Measurements from ENCODE around the gene PTK6.

PTK6 gene

DNA sequence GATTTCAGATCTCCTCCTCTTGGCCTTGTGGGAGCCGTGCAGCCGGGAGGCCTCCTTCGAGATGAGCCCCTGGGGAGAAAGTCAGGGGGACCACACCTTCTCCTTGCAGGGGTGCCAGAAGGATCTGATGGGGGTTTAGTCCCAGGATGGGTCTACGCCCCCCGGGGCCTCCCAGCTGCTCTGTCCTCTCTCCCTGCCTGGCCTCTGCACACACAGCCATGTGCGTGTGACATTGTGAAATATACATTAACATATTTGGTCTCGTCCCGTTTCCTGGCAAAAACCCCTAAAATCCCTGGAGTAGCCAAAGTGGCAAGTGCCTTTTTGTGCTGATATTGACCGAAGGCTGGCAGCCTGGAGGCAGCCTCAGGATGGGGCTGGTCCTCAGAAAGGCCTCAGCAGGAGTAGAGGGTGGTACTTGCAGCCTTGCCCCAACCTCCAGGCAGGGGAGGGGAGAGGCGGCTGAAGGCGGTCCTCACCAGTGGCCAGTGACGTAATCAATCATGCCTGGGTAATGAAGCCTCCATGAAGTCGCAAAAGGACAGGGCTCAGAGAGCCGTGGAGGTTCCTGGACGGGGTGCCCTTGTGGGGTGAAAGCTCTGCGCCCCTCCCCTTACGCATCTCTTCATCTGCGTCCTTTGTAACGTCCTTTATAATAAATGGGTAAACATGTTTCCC, 42.0 kb upstream of the PTK6 start:
- TF ChIP-seq, protein P1, sequence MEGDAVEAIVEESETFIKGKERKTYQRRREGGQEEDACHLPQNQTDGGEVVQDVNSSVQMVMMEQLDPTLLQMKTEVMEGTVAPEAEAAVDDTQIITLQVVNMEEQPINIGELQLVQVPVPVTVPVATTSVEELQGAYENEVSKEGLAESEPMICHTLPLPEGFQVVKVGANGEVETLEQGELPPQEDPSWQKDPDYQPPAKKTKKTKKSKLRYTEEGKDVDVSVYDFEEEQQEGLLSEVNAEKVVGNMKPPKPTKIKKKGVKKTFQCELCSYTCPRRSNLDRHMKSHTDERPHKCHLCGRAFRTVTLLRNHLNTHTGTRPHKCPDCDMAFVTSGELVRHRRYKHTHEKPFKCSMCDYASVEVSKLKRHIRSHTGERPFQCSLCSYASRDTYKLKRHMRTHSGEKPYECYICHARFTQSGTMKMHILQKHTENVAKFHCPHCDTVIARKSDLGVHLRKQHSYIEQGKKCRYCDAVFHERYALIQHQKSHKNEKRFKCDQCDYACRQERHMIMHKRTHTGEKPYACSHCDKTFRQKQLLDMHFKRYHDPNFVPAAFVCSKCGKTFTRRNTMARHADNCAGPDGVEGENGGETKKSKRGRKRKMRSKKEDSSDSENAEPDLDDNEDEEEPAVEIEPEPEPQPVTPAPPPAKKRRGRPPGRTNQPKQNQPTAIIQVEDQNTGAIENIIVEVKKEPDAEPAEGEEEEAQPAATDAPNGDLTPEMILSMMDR (IDR thresholded peaks at IDR 0.05; ENCODE audit: borderline replicate concordance, control extremely low read depth, extremely low read depth, insufficient read depth, missing control alignments) = no peak
- DNase-seq (ENCODE audit: low spot score) = no peak
- in situ Hi-C loops (cut with MboI; ENCODE audit: low sequenced_read_pairs, unreplicated experiment) = no loop called here

DNA sequence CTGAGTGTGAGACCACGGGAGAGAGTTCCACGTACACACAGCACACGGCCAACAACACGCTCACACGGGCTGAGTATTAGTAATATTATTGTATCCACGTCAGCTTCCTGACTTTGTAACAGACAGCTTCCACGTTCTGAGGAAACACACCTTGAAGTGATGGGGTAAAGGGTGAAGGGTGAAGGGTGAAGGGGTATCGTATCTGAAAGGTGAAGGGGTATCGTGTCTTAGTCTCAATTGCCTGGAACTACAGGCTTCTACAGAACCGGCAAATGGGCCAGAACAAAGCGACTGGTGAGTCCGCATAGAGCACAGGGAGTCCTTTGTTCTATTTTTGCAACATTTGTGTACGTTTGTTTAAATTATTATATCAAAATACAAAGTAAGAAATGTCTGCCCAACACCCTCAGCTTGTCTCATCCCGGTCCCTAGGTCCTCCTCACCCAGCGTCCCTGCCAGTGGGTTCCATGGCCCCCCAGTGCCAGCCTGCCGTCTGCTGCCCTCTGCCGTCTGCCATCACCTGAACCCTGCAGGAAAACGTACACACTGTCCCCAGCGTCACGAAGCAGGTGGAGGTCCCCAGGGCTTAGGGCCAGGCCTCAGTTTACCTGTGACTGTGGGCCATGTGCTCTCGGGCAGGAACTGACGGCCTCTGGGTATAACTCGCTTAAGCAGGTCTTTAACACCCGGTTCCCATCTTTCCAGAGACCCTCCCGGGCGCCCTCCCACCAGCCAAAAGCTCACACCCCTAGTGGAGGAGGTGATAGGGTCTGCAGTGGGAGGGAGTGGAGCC, 41.2 kb upstream of the PTK6 start:
- TF ChIP-seq, protein P1 (IDR thresholded peaks at IDR 0.05; ENCODE audit: borderline replicate concordance, control extremely low read depth, extremely low read depth, insufficient read depth, missing control alignments) = no peak
- in situ Hi-C loops (cut with MboI; ENCODE audit: low sequenced_read_pairs, unreplicated experiment) = no loop called here
- no peak for DNase-seq (ENCODE audit: low spot score)

GRCh38 chr20:63577317-63577894, 40.2 kb upstream of the PTK6 start:
- no peak for DNase-seq (ENCODE audit: low spot score)
- in situ Hi-C loops (cut with MboI; ENCODE audit: low sequenced_read_pairs, unreplicated experiment) = no loop called here
- TF ChIP-seq, protein P1 (IDR thresholded peaks at IDR 0.05; ENCODE audit: borderline replicate concordance, control extremely low read depth, extremely low read depth, insufficient read depth, missing control alignments) = no peak

DNA sequence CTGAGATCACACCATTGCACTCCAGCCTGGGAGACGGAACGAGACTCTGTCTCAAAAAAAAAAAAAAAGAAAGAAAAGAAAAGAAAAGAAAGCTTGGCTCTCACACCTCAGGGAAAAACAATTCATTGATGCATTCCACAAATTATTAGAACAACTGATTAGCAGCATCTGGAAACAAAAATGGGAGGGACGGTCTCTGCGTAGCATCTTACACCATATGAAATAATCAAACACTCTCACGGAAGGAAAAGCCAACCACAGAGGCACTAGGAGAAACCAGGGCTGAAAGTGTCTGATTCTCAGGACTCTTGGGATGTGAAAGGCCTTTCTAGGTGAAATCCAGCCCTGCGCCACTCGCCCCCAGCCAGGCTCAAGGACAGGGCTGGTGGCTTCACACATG, 39.1 kb upstream of the PTK6 start:
- DNase-seq (ENCODE audit: low spot score) = no peak
- TF ChIP-seq, protein P1 (IDR thresholded peaks at IDR 0.05; ENCODE audit: borderline replicate concordance, control extremely low read depth, extremely low read depth, insufficient read depth, missing control alignments) = no peak
- in situ Hi-C loops (cut with MboI; ENCODE audit: low sequenced_read_pairs, unreplicated experiment) = no loop called here

- TF ChIP-seq, protein P1 (IDR thresholded peaks at IDR 0.05; ENCODE audit: borderline replicate concordance, control extremely low read depth, extremely low read depth, insufficient read depth, missing control alignments) = no peak
- in situ Hi-C loops (cut with MboI; ENCODE audit: low sequenced_read_pairs, unreplicated experiment) = no loop called here
- no peak for DNase-seq (ENCODE audit: low spot score)
These were observed 37.9 kb upstream of the PTK6 start for GRCh38 chr20:63574829-63575743.
